ENCODE measurements around the gene NR4A2. TPM values are rescaled to one million over a fixed set of nuclear protein-coding genes. Genes with fewer than 3 reads are reported as not detected.

The NR4A2 gene
- total RNA-seq, 4 donors from 2014 or later: 0.83 to 15.9 (median 3.4) TPM

- intact Hi-C loops (cut with DNase I; ENCODE audit: low total_unique reads): no loop called here
- Histone ChIP-seq H3K4me1 (no peaks in the 10 kb centered on the region), H3K27me3 (no peaks in the 10 kb centered on the region), H3K27ac (peak overlapping the region; percentile 100), H3K36me3 (no peaks in the 10 kb centered on the region), H3K4me3 (peak overlapping the region; percentile 73 to 97), H3K9me3 (no peaks in the 10 kb centered on the region)
- TF ChIP-seq POLR2A (IDR thresholded peaks at IDR 0.05) (no peak), CTCF (IDR thresholded peaks at IDR 0.05) (no peak)
- DNase-seq: no peak
These were observed 10.8 kb upstream of the NR4A2 start for GRCh38 chr2:156343096-156343939.

GRCh38 chr2:156342254-156343095 lies 10.0 kb upstream of the NR4A2 start:
- H3K36me3 ChIP-seq: no peaks in the 10 kb centered on the region
- peak overlapping the region; percentile 100 for H3K27ac ChIP-seq
- H3K9me3 ChIP-seq: no peaks in the 10 kb centered on the region
- TF ChIP-seq CTCF (IDR thresholded peaks at IDR 0.05) (peak in 1 of 4 experiments; percentile 24), POLR2A (IDR thresholded peaks at IDR 0.05) (peak; percentile 84 to 86)
- peak overlapping the region; percentile 73 to 97 for H3K4me3 ChIP-seq
- DNase-seq: peak; percentile 96 to 98
- H3K4me1 ChIP-seq: no peaks in the 10 kb centered on the region
- no peaks in the 10 kb centered on the region for H3K27me3 ChIP-seq
- intact Hi-C loops (cut with DNase I; ENCODE audit: low total_unique reads): no loop called here

- Histone ChIP-seq H3K27me3 (no peaks in the 10 kb centered on the region), H3K9me3 (no peaks in the 10 kb centered on the region), H3K36me3 (no peaks in the 10 kb centered on the region), H3K4me1 (no peaks in the 10 kb centered on the region), H3K4me3 (peak overlapping the region; percentile 73 to 97), H3K27ac (peak overlapping the region; percentile 100)
- intact Hi-C loops (cut with DNase I; ENCODE audit: low total_unique reads): no loop called here
- TF ChIP-seq POLR2A (IDR thresholded peaks at IDR 0.05) (peak; percentile 68 to 85), CTCF (IDR thresholded peaks at IDR 0.05) (no peak)
- DNase-seq: peak; percentile 95 to 96
These were observed 9.1 kb upstream of the NR4A2 start for GRCh38 chr2:156341452-156342253.

- intact Hi-C loops (cut with DNase I; ENCODE audit: low total_unique reads): no loop called here
These were observed 8.4 kb upstream of the NR4A2 start for GRCh38 chr2:156340804-156341451.

More at GRCh38 chr2:156340804-156341451, 8.4 kb upstream of the NR4A2 start:
- Histone ChIP-seq H3K4me3 (peak overlapping the region; percentile 73 to 97), H3K9me3 (no peaks in the 10 kb centered on the region), H3K4me1 (no peaks in the 10 kb centered on the region), H3K27ac (peak overlapping the region; percentile 100), H3K36me3 (no peaks in the 10 kb centered on the region), H3K27me3 (no peaks in the 10 kb centered on the region)
- DNase-seq: no peak
- TF ChIP-seq CTCF (IDR thresholded peaks at IDR 0.05) (no peak), POLR2A (IDR thresholded peaks at IDR 0.05) (no peak)
